A549 (cell line): ENCODE results near the gene GIT1. TPM values are rescaled to one million over a fixed set of nuclear protein-coding genes. Genes with fewer than 3 reads are reported as not detected.

ENCODE experiments used
- ATAC-seq, 2 experiments: fragments of 200-7000 bp in 1 of 2; fragments of >200 bp in 1 of 2; cut with Nextera tagmentation in 1 of 2; cut with Tn5 transposase in 1 of 2; 3 replicates each; pipeline versions ENCODE4 v1.8.0 to v1.9.1; 2018 to 2020; ENCODE audit warnings: mild to moderate bottlenecking in 1 of 2, moderate library complexity in 1 of 2
- CTCF ChIA-PET: fragments of 300-600 bp; sonication (Branson Sonifier 250); formaldehyde crosslinking; extraction: SDS; loops from one replicate; lab custom pipeline; 2021; ENCODE audit warnings: antibody characterized with exemption, inconsistent platforms; lab: Yijun Ruan, JAX
- POLR2A ChIA-PET: fragments of 350-600 bp; formaldehyde crosslinking; extraction: SDS; loops from one replicate; lab custom pipeline; 2021; ENCODE audit warnings: antibody characterized with exemption, inconsistent platforms; lab: Yijun Ruan, JAX
- DNase-seq, 2 experiments: peaks; one replicate each; pipeline versions ENCODE4 v3.0.0 to v3.0.0-alpha.2; 2011 to 2016; ENCODE audit warnings: low read depth in 1 of 2, low spot score in 1 of 2
- FAIRE-seq: peaks from 2 replicates; lab custom pipeline; 2011; peaks lifted over from hg19 to GRCh38; lab: Jason Lieb, UNC
- H3K27ac ChIP-seq, 2 experiments: fragments of >200 bp; sonication (Bioruptor Twin); formaldehyde crosslinking; 3 replicates each; pipeline ENCODE4 v1.5.1; 2016 to 2017
- H3K4me1 ChIP-seq: fragments of >200 bp; sonication (Bioruptor Twin); formaldehyde crosslinking; 3 replicates; pipeline ENCODE4 v1.6.1; 2016
- H3K4me2 ChIP-seq: fragments of >200 bp; sonication (Bioruptor Twin); formaldehyde crosslinking; 3 replicates; pipeline ENCODE4 v1.6.1; 2016
- H3K4me3 ChIP-seq: fragments of >200 bp; sonication (Bioruptor Twin); formaldehyde crosslinking; 3 replicates; pipeline ENCODE4 v1.5.1; 2016
- H3K9me3 ChIP-seq: fragments of >200 bp; sonication (Bioruptor Twin); formaldehyde crosslinking; 3 replicates; pipeline ENCODE4 v1.6.1; 2016
- CBX8 ChIP-seq: fragments of 200-600 bp; sonication (generic); IDR thresholded peaks from 2 replicates; pipeline ENCODE4 v1.6.1; 2016
- EHF ChIP-seq: fragments of 250-450 bp; sonication (Bioruptor Pico); IDR thresholded peaks from 2 replicates; pipeline ENCODE4 v1.5.0; 2020; ENCODE audit warnings: mild to moderate bottlenecking
- EP300 ChIP-seq, 2 experiments: fragments of >200 bp; sonication (Bioruptor Twin); formaldehyde crosslinking; IDR thresholded peaks; 2 replicates in 1 of 2; 3 replicates in 1 of 2; pipeline ENCODE4 v1.6.1; 2016 to 2017
- FOSL2 ChIP-seq, 2 experiments: fragments of 450-650 bp in 1 of 2; fragments of >200 bp in 1 of 2; sonication (Bioruptor Twin) in 1 of 2; formaldehyde crosslinking; IDR thresholded peaks; 2 replicates each; pipeline versions ENCODE4 v1.5.0 to v1.6.1; 2016 to 2020; ENCODE audit warnings: mild to moderate bottlenecking in 1 of 2, moderate library complexity in 1 of 2
- HOXB13 ChIP-seq: fragments of 250-450 bp; sonication (Bioruptor Pico); IDR thresholded peaks from 2 replicates; pipeline ENCODE4 v1.5.0; 2020; ENCODE audit warnings: low read depth, mild to moderate bottlenecking, moderate library complexity
- HOXB5 ChIP-seq: fragments of 250-450 bp; sonication (Bioruptor Pico); IDR thresholded peaks from 2 replicates; pipeline ENCODE4 v1.5.0; 2020; ENCODE audit warnings: mild to moderate bottlenecking, moderate library complexity
- MAZ ChIP-seq: fragments of 150-350 bp; IDR thresholded peaks from 2 replicates; pipeline ENCODE4 v1.6.1; 2014; ENCODE audit warnings: antibody characterized with exemption, low read depth, low read length, borderline replicate concordance
- MYC ChIP-seq: IDR thresholded peaks from 2 replicates; pipeline ENCODE4 v1.6.1; 2012; ENCODE audit warnings: mild to moderate bottlenecking, inconsistent platforms, low read length, improper control_type of control experiment, borderline replicate concordance
- NFE2L2 ChIP-seq: fragments of 150-350 bp; conservative IDR thresholded peaks from 2 replicates; pipeline ENCODE4 v1.6.1; 2014; ENCODE audit warnings: low read length
- NPAS2 ChIP-seq: fragments of 250-450 bp; sonication (Bioruptor Pico); IDR thresholded peaks from 2 replicates; pipeline ENCODE4 v1.8.0; 2022; ENCODE audit warnings: mild to moderate bottlenecking, moderate library complexity, borderline replicate concordance
- POLR2A ChIP-seq: IDR thresholded peaks from 2 replicates; pipeline ENCODE4 v1.6.1; 2012; ENCODE audit warnings: mild to moderate bottlenecking, low read length
- RAD21 ChIP-seq, 2 experiments: fragments of >200 bp in 1 of 2; sonication (Bioruptor Twin) in 1 of 2; formaldehyde crosslinking in 1 of 2; IDR thresholded peaks in 1 of 2; conservative IDR thresholded peaks in 1 of 2; 2 replicates in 1 of 2; 3 replicates in 1 of 2; pipeline ENCODE4 v1.6.1; 2012 to 2018; ENCODE audit warnings: inconsistent platforms in 1 of 2
- RARB ChIP-seq: fragments of 250-450 bp; sonication (Bioruptor Pico); IDR thresholded peaks from 2 replicates; pipeline ENCODE4 v1.8.0; 2021; ENCODE audit warnings: mild to moderate bottlenecking, moderate library complexity
- RCOR1 ChIP-seq: fragments of 150-350 bp; IDR thresholded peaks from 2 replicates; pipeline ENCODE4 v1.6.1; 2014; ENCODE audit warnings: antibody characterized with exemption, low read length, low read depth
- REST ChIP-seq: fragments of 200-600 bp; sonication (generic); IDR thresholded peaks from 2 replicates; pipeline ENCODE4 v1.6.1; 2016; ENCODE audit warnings: antibody characterized with exemption, mild to moderate bottlenecking, moderate library complexity
- RNF2 ChIP-seq: fragments of 200-600 bp; sonication (generic); IDR thresholded peaks from 2 replicates; pipeline ENCODE4 v1.6.1; 2016; ENCODE audit warnings: low read depth, mild to moderate bottlenecking, antibody characterized with exemption, moderate library complexity, borderline replicate concordance
- USF2 ChIP-seq: fragments of 450-650 bp; IDR thresholded peaks from 2 replicates; pipeline ENCODE4 v1.6.1; 2014; ENCODE audit warnings: antibody characterized with exemption
- WGBS: methylation state at CpG from one replicate; pipeline ENCODE4 v1.1.6; 2017; ENCODE audit errors: missing lambda C conversion rate; 5-methylcytosine and 5-hydroxymethylcytosine counted together
- polyA plus RNA-seq, 4 experiments: library from polyadenylated mRNA; depleted of rRNA in 3 of 4; stranded (reverse); fragments of >200 nt; fragmentation: RNase III in 1 of 4; extraction: RNeasy Plus Mini Kit Qiagen cat#74134 plus additional on column Dnase treatment in 1 of 4; gene quantifications; 2 replicates in 3 of 4; 3 replicates in 1 of 4; pipeline ENCODE4 v1.2.3, GENCODE V29; 2011 to 2017
- TF ChIP-seq, protein P1 (sequence below): fragments of 250-450 bp; sonication (Bioruptor Pico); IDR thresholded peaks from 2 replicates; pipeline ENCODE4 v1.5.0; 2020; ENCODE audit warnings: low read depth, mild to moderate bottlenecking, moderate library complexity
- TF ChIP-seq, protein P2 (sequence below): IDR thresholded peaks from 2 replicates; pipeline ENCODE4 v1.6.1; 2012; ENCODE audit warnings: low read depth, borderline replicate concordance

The GIT1 gene
- polyA plus RNA-seq, 2 of the 4 experiments (the other 2 are of a cell fraction) = 47.8 to 53.0 TPM

DNA sequence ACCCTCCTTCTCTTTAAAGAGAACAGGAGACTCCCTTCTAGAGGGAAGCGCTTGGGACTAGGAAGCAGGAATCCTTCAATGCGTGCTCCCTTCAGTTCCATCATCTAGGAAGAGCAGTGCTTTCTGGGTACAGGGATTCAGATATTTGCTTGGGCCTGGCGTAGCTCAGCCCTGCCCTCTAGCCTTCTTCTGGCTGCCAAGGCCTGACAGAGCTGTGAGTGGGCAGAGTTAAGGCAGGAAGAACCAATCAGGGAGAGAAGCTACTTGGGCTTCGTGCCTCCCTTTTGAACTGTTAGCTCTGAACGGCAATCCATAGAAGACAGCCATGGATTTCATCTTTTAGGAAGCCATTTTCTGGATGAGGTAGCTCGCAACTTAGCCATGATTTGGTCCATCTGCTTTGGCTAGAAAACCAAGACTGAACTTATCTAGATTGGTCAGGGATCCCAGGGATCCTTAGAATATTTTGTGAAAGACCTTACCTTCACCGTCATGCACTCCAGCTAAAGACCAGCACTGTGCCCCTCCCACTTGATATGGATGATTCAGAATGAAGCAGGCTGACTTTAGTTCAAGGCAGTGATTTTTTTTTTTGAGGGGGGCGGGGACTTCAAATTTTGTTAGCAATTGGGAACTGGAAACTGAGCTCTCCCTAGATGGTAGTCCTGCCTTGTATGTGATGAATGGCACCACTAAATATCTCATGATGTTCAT, 35.7 kb upstream of the GIT1 start:
- FAIRE-seq = no peak
- no peaks in the 10 kb centered on the region for H3K9me3 ChIP-seq
- 87% methylated on average over 8 of the region's 8 CpGs for WGBS
- POLR2A ChIA-PET = interaction anchor here (1.0 to 1.1 kb wide), 2 partner anchors 12 to 14 kb away, joined by 3 to 4 read pairs; no protein-coding TSS in a partner anchor
- H3K27ac ChIP-seq = no peak overlapping the region
- TF ChIP-seq POLR2A (no peak), FOSL2 (IDR thresholded peaks at IDR 0.05) (no peak), FOSL2 (CRISPR knock-in tag; IDR thresholded peaks at IDR 0.05) (no peak), NPAS2 (CRISPR knock-in tag) (no peak), RCOR1 (no peak), RNF2 (no peak), MYC (no peak), MAZ (no peak), REST (no peak), USF2 (no peak), EHF (no peak), EP300 (IDR thresholded peaks at IDR 0.05) (no peak), HOXB5 (CRISPR knock-in tag) (no peak), RARB (no peak)
- TF ChIP-seq, protein P1, sequence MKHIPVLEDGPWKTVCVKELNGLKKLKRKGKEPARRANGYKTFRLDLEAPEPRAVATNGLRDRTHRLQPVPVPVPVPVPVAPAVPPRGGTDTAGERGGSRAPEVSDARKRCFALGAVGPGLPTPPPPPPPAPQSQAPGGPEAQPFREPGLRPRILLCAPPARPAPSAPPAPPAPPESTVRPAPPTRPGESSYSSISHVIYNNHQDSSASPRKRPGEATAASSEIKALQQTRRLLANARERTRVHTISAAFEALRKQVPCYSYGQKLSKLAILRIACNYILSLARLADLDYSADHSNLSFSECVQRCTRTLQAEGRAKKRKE (CRISPR knock-in tag) = no peak
- TF ChIP-seq, protein P2, sequence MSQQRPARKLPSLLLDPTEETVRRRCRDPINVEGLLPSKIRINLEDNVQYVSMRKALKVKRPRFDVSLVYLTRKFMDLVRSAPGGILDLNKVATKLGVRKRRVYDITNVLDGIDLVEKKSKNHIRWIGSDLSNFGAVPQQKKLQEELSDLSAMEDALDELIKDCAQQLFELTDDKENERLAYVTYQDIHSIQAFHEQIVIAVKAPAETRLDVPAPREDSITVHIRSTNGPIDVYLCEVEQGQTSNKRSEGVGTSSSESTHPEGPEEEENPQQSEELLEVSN = no peak
- H3K4me2 ChIP-seq = no peak overlapping the region
- CTCF ChIA-PET = interaction anchor here (0.7 to 23.2 kb wide), 15 partner anchors 8 to 468 kb away, joined by 3 to 447 read pairs (median 5); partner anchors contain the start of genes ABHD15 and TP53I13
- DNase-seq = peak in 1 of 2 experiments; percentile 73
- ATAC-seq = peak in 1 of 2 experiments; percentile 58; a peak in 3 of 6 replicates
- H3K4me1 ChIP-seq = peaks cover 17% of the 10 kb centered on the region
- H3K4me3 ChIP-seq = no peak overlapping the region

DNA sequence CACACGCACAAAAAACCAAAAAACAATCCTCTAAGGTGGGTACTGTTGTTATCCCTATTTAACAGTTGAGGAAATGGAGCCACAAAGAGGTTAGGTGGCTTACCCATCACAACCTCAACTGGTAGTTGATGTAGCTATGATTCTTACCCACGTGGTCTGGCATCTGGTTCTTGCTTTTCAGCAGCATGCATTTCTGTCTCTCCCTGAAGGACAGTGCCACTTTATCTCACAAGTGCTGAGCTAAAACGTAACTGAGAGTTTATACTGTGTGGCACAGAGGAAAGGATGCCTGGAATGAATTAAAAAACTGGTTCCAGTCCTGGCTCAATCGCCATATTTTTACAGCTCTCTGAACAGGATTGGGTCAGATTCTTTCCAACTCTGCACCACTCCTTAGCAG, 35.1 kb upstream of the GIT1 start:
- no peak for ATAC-seq
- DNase-seq = no peak
- WGBS = 89% methylated on average over 4 of the region's 4 CpGs
- no peaks in the 10 kb centered on the region for H3K9me3 ChIP-seq
- ChIA-PET POLR2A (interaction anchor here (1.0 to 1.1 kb wide), 2 partner anchors 11 to 15 kb away, joined by 3 to 4 read pairs; no protein-coding TSS in a partner anchor), CTCF (interaction anchor here (1.0 to 23.2 kb wide), 13 partner anchors 8 to 469 kb away, joined by 3 to 447 read pairs (median 5); partner anchors contain the start of genes ABHD15 and TP53I13)
- no peak overlapping the region for H3K27ac ChIP-seq
- H3K4me3 ChIP-seq = no peak overlapping the region
- peaks cover 23% of the 10 kb centered on the region for H3K4me1 ChIP-seq
- FAIRE-seq = no peak
- H3K4me2 ChIP-seq = no peak overlapping the region
- TF ChIP-seq RARB (no peak), EHF (no peak), HOXB13 (CRISPR knock-in tag) (no peak), NFE2L2 (no peak), RAD21 (conservative IDR thresholded peaks at IDR 0.05 in 1 of 2, IDR thresholded peaks at IDR 0.05 in 1 of 2) (no peak), MAZ (no peak), CBX8 (no peak)
- TF ChIP-seq, protein P1 (CRISPR knock-in tag) = no peak
